ENCODE data around the gene ARHGAP23. TPM values are rescaled to one million over a fixed set of nuclear protein-coding genes. Genes with fewer than 3 reads are reported as not detected.

Gene ARHGAP23
- total RNA-seq, 3 donors from 2014 or later (not counting 1 experiment from before 2014, with no cell fraction given): 0.19 to 1.8 (median 1.7) TPM

DNA sequence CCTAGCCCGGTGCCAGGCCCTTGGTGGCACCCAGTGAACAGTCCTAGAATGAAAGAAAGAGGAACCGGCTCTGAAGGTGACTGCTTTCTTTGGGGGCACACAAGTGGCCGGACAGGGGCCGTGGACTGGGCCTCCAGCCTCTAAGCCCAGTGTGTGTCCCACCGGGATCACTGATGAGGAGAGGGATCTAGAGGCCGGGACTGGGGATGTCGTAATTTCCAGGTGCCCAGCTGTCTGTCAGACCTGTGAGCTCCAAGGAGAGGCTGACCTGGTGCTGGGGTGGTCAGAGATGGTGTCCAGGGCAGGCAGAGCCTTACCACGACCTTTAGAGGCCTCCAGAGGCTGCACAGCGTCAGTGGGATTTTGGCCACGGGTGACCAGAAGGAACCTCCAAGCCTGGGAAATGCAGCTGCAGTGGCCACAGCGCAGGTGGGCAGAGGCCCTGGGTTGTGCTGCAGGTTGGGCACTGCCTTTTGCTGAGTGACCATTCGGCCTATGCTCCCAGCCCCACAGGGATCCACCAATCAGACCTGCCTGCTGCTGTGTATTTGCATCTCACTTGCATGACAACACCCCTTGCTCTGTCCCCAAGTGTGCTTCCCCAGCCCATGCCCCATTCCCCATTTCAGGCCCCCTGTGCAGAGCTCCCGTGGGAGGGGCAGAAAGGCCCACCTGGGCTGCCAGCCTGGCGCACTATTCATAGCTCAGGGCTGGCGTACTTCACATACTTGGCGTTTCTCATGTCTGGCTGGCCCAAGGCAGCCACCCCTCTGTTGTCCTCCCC lies 12.5 kb downstream of the ARHGAP23 start:
- no peaks in the 10 kb centered on the region for H3K4me1 ChIP-seq (ENCODE audit: control insufficient read depth, insufficient read depth, low read length)
- H3K27me3 Mint-ChIP-seq (ENCODE audit: low read depth in 2 of 2): peaks cover 0 to 6% of the 10 kb centered on the region in 2 donors
- H3K4me1 Mint-ChIP-seq: no peaks in the 10 kb centered on the region
- no peak for ATAC-seq
- TF ChIP-seq, protein P1, sequence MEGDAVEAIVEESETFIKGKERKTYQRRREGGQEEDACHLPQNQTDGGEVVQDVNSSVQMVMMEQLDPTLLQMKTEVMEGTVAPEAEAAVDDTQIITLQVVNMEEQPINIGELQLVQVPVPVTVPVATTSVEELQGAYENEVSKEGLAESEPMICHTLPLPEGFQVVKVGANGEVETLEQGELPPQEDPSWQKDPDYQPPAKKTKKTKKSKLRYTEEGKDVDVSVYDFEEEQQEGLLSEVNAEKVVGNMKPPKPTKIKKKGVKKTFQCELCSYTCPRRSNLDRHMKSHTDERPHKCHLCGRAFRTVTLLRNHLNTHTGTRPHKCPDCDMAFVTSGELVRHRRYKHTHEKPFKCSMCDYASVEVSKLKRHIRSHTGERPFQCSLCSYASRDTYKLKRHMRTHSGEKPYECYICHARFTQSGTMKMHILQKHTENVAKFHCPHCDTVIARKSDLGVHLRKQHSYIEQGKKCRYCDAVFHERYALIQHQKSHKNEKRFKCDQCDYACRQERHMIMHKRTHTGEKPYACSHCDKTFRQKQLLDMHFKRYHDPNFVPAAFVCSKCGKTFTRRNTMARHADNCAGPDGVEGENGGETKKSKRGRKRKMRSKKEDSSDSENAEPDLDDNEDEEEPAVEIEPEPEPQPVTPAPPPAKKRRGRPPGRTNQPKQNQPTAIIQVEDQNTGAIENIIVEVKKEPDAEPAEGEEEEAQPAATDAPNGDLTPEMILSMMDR (IDR thresholded peaks at IDR 0.05): no peak
- DNase-seq: no peak
- H3K36me3 ChIP-seq (ENCODE audit: control insufficient read depth, insufficient read depth, low read length): no peaks in the 10 kb centered on the region
- intact Hi-C loops (cut with micrococcal nuclease): no loop called here
- no peak overlapping the region for H3K27ac ChIP-seq (ENCODE audit: low read length)
- no peak overlapping the region for H3K4me3 ChIP-seq (ENCODE audit: low read length)
- WGBS (ENCODE audit: insufficient coverage): 85% methylated on average over 16 of the region's 16 CpGs
- H3K27ac Mint-ChIP-seq: no peak overlapping the region
- no peaks in the 10 kb centered on the region for H3K9me3 ChIP-seq (ENCODE audit: control insufficient read depth, insufficient read depth, low read length)
- peaks cover 3% of the 10 kb centered on the region for H3K27me3 ChIP-seq (ENCODE audit: control insufficient read depth, insufficient read depth, low read length)
- H3K9me3 Mint-ChIP-seq: no peaks in the 10 kb centered on the region
- no peaks in the 10 kb centered on the region for H3K36me3 Mint-ChIP-seq
- H3K4me3 Mint-ChIP-seq: no peak overlapping the region

DNA sequence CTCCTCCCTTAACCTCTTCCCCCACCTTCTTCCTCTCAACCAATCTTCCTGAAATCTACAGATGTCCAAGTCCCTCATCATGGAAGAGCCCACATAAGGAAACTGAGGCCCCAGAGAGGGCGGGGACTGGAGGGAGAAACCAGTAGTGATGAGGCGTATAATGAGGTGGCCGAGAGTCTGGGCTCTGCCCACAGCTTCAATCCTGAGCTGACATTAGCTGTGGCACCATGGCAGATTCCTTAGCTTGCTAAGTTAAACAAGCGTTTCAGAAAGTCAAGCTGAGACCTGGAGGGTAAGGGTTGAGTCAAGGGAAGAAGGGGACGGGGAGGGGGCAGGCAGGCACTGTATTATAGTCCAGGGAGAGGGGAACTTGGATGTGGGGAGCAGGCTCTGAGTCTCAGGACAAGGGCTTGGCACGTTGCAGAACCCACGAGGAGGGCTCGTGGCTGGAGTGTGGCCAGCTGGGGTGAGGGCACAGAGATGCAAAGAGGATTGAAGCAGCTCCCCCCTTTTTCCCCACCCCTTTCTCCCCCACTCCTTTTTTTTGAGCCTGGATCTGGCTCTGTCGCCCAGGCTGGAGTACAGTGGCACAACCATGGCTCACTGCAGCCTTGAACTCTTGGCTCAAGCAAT lies 13.3 kb downstream of the ARHGAP23 start:
- Histone ChIP-seq H3K4me3 (ENCODE audit: low read length) (no peak overlapping the region), H3K9me3 (ENCODE audit: control insufficient read depth, insufficient read depth, low read length) (no peaks in the 10 kb centered on the region), H3K27me3 (ENCODE audit: control insufficient read depth, insufficient read depth, low read length) (peaks cover 3% of the 10 kb centered on the region), H3K27ac (ENCODE audit: low read length) (no peak overlapping the region), H3K36me3 (ENCODE audit: control insufficient read depth, insufficient read depth, low read length) (no peaks in the 10 kb centered on the region), H3K4me1 (ENCODE audit: control insufficient read depth, insufficient read depth, low read length) (no peaks in the 10 kb centered on the region)
- intact Hi-C loops (cut with micrococcal nuclease): no loop called here
- H3K27ac Mint-ChIP-seq: no peak overlapping the region
- no peaks in the 10 kb centered on the region for H3K9me3 Mint-ChIP-seq
- TF ChIP-seq, protein P1 (IDR thresholded peaks at IDR 0.05): no peak
- ATAC-seq (no peak), DNase-seq (no peak)
- H3K36me3 Mint-ChIP-seq: no peaks in the 10 kb centered on the region
- H3K4me3 Mint-ChIP-seq: no peak overlapping the region
- peaks cover 0 to 6% of the 10 kb centered on the region in 2 donors for H3K27me3 Mint-ChIP-seq (ENCODE audit: low read depth in 2 of 2)
- H3K4me1 Mint-ChIP-seq: no peaks in the 10 kb centered on the region
- WGBS (ENCODE audit: insufficient coverage): 68% methylated on average over 9 of the region's 9 CpGs

DNA sequence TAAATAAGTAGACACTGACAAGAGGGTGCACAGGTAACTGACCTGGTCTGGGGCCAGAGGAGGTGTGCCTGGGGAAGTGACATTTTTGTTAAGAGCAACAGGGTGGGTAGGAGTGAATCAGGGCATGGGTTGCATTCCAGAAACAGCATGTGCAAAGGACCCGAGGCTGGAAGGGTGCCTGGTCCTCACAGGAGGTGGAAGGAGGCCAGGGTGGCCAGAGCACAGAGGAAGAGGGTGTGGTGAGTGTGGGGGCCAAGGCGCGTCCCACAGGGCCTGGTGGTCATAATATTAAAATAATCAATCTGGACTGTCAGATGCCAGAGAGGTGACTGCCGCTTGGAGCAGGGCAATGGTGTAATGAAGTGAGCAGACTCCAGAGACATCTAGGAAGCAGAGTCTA lies 14.3 kb downstream of the ARHGAP23 start:
- H3K27me3 ChIP-seq (ENCODE audit: control insufficient read depth, insufficient read depth, low read length): peaks cover 3% of the 10 kb centered on the region
- no peak overlapping the region for H3K4me3 ChIP-seq (ENCODE audit: low read length)
- Mint-ChIP-seq H3K36me3 (no peaks in the 10 kb centered on the region), H3K27ac (no peak overlapping the region), H3K9me3 (no peaks in the 10 kb centered on the region), H3K4me3 (no peak overlapping the region), H3K4me1 (no peaks in the 10 kb centered on the region), H3K27me3 (ENCODE audit: low read depth in 2 of 2) (peaks cover 0 to 6% of the 10 kb centered on the region in 2 donors)
- no peaks in the 10 kb centered on the region for H3K36me3 ChIP-seq (ENCODE audit: control insufficient read depth, insufficient read depth, low read length)
- 83% methylated on average over 4 of the region's 4 CpGs for WGBS (ENCODE audit: insufficient coverage)
- TF ChIP-seq, protein P1 (IDR thresholded peaks at IDR 0.05): no peak
- H3K27ac ChIP-seq (ENCODE audit: low read length): no peak overlapping the region
- no peaks in the 10 kb centered on the region for H3K4me1 ChIP-seq (ENCODE audit: control insufficient read depth, insufficient read depth, low read length)
- intact Hi-C loops (cut with micrococcal nuclease): no loop called here
- ATAC-seq: no peak
- H3K9me3 ChIP-seq (ENCODE audit: control insufficient read depth, insufficient read depth, low read length): no peaks in the 10 kb centered on the region
- DNase-seq: no peak
